ENCODE data around the gene PEAR1. TPM values are rescaled to one million over a fixed set of nuclear protein-coding genes. Genes with fewer than 3 reads are reported as not detected.

PEAR1 gene
- total RNA-seq, 1 experiment from 2014 or later: 9.8 TPM

DNA sequence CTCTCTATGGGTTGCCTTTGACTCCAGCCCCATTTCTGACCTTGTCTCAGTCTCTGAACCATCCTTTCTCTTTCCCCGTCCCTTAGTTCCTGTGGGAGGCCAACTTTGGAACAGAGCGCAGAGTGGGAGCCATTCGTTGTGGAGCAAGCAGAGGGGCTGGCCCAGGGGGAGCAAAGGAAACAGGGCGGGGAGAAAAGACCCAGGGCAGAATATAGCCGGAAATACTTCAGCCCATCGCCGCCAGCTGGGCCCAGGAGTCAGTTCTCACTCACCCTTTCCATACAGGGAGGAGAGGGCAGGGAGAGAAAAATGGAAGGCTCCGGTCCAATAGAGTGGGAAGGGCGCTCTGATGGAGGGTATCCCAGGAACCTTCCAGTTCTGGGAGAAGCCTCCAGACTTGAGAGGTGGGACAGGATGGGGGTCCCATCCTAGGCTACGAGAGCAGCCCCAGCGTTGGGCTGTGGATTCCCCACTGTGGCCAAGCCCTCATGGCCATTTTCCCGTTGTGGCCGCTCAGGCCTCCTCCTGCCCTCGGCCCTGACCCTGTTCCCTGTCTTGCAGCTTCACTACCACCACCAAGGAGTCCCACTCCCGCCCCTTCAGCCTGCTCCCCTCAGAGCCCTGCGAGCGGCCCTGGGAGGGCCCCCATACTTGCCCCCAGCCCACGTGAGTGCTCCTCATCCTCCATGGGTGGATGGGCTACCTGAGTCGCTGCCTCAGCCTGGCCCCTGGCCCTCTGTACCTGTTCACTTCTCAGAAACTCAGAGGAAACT is 10.9 kb downstream of the PEAR1 start:
- Histone ChIP-seq H3K79me2 (ENCODE audit: low read depth) (no peaks in the 10 kb centered on the region), H3K27ac (no peak overlapping the region), H4K20me1 (ENCODE audit: insufficient read depth) (no peaks in the 10 kb centered on the region), H3K4me3 (no peak overlapping the region), H3K4me2 (no peak overlapping the region), H2AFZ (no peak overlapping the region), H3K36me3 (ENCODE audit: low read depth) (no peaks in the 10 kb centered on the region), H3K9me3 (ENCODE audit: insufficient read depth, low read depth) (no peaks in the 10 kb centered on the region), H3K9me2 (ENCODE audit: insufficient read depth) (no peaks in the 10 kb centered on the region), H3F3A (ENCODE audit: insufficient read depth, low read depth) (no peaks in the 10 kb centered on the region), H3K4me1 (replicated peaks; ENCODE audit: insufficient read depth) (0 out of 2 replicates have a peak, but pooled peaks cover 10% of the 10 kb centered on the region), H3K27me3 (ENCODE audit: insufficient read depth, low read depth) (no peaks in the 10 kb centered on the region)
- no TSS peak for BruUV-seq (replicated peaks)
- no peak for TF ChIP-seq EZH2 (IDR thresholded peaks at IDR 0.05; ENCODE audit: low read depth)
- TF ChIP-seq, protein P1, sequence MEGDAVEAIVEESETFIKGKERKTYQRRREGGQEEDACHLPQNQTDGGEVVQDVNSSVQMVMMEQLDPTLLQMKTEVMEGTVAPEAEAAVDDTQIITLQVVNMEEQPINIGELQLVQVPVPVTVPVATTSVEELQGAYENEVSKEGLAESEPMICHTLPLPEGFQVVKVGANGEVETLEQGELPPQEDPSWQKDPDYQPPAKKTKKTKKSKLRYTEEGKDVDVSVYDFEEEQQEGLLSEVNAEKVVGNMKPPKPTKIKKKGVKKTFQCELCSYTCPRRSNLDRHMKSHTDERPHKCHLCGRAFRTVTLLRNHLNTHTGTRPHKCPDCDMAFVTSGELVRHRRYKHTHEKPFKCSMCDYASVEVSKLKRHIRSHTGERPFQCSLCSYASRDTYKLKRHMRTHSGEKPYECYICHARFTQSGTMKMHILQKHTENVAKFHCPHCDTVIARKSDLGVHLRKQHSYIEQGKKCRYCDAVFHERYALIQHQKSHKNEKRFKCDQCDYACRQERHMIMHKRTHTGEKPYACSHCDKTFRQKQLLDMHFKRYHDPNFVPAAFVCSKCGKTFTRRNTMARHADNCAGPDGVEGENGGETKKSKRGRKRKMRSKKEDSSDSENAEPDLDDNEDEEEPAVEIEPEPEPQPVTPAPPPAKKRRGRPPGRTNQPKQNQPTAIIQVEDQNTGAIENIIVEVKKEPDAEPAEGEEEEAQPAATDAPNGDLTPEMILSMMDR (conservative IDR thresholded peaks at IDR 0.05): no peak
- POLR2A ChIA-PET (ENCODE audit: unreplicated experiment): no interaction called here
- intact Hi-C loops (cut with micrococcal nuclease; ENCODE audit: unreplicated experiment): no loop called here
- CTCF ChIA-PET: no interaction called here
- DNase-seq: no peak

DNA sequence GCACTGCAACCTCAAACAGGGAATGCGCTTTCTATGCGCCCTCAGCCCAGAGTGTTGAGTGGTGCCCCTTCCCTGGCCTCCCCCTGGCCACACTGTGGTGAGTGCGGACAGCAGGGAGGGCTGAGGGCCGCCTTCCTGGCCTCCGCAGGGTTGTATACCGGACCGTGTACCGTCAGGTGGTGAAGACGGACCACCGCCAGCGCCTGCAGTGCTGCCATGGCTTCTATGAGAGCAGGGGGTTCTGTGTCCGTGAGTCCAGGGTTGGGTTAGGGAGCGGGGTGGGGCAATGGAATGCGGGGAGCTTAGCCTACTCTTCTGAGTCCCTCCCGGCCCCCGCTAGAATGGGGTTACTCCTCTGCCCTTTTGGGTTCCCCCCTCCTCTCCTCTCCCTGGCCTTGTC is 11.7 kb downstream of the PEAR1 start:
- Histone ChIP-seq H3K4me3 (no peak overlapping the region), H3F3A (ENCODE audit: insufficient read depth, low read depth) (no peaks in the 10 kb centered on the region), H3K4me2 (no peak overlapping the region), H3K27me3 (ENCODE audit: insufficient read depth, low read depth) (no peaks in the 10 kb centered on the region), H4K20me1 (ENCODE audit: insufficient read depth) (no peaks in the 10 kb centered on the region), H3K9me3 (ENCODE audit: insufficient read depth, low read depth) (no peaks in the 10 kb centered on the region), H3K27ac (no peak overlapping the region), H3K36me3 (ENCODE audit: low read depth) (no peaks in the 10 kb centered on the region), H3K9me2 (ENCODE audit: insufficient read depth) (no peaks in the 10 kb centered on the region), H3K4me1 (replicated peaks; ENCODE audit: insufficient read depth) (0 out of 2 replicates have a peak, but pooled peaks cover 10% of the 10 kb centered on the region), H2AFZ (no peak overlapping the region), H3K79me2 (ENCODE audit: low read depth) (no peaks in the 10 kb centered on the region)
- DNase-seq: no peak
- TF ChIP-seq, protein P1 (conservative IDR thresholded peaks at IDR 0.05): no peak
- no peak for TF ChIP-seq EZH2 (IDR thresholded peaks at IDR 0.05; ENCODE audit: low read depth)
- intact Hi-C loops (cut with micrococcal nuclease; ENCODE audit: unreplicated experiment): no loop called here
- no TSS peak for BruUV-seq (replicated peaks)
- POLR2A ChIA-PET (ENCODE audit: unreplicated experiment): no interaction called here
- CTCF ChIA-PET: no interaction called here

DNA sequence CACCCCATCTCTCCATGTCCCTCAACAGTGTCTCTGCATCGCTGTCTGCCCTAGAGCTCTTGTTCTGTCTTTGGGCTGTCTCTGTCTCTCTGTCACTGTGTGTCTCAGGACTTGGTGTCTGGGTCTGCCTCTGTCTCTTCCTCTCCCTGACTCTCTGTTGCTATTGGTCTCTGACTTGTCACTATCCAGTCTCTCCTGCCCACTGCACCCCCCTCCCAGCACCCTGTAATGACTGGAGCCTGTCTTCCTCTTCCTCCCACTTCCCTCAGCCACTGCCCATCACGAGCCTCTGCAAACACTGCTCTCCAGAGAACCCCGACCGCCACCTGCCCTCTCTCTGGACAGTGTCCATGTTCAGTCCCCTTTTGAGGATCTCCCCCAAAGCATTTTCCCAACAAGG is 12.1 kb downstream of the PEAR1 start:
- ChIA-PET POLR2A (ENCODE audit: unreplicated experiment) (no interaction called here), CTCF (no interaction called here)
- Histone ChIP-seq H3K4me3 (no peak overlapping the region), H2AFZ (no peak overlapping the region), H3K27ac (no peak overlapping the region), H3F3A (ENCODE audit: insufficient read depth, low read depth) (no peaks in the 10 kb centered on the region), H3K4me2 (no peak overlapping the region), H3K27me3 (ENCODE audit: insufficient read depth, low read depth) (no peaks in the 10 kb centered on the region), H3K36me3 (ENCODE audit: low read depth) (no peaks in the 10 kb centered on the region), H3K79me2 (ENCODE audit: low read depth) (no peaks in the 10 kb centered on the region), H3K9me2 (ENCODE audit: insufficient read depth) (no peaks in the 10 kb centered on the region), H4K20me1 (ENCODE audit: insufficient read depth) (no peaks in the 10 kb centered on the region), H3K9me3 (ENCODE audit: insufficient read depth, low read depth) (no peaks in the 10 kb centered on the region), H3K4me1 (replicated peaks; ENCODE audit: insufficient read depth) (0 out of 2 replicates have a peak, but pooled peaks cover 10% of the 10 kb centered on the region)
- no TSS peak for BruUV-seq (replicated peaks)
- TF ChIP-seq, protein P1 (conservative IDR thresholded peaks at IDR 0.05): no peak
- TF ChIP-seq EZH2 (IDR thresholded peaks at IDR 0.05; ENCODE audit: low read depth): no peak
- intact Hi-C loops (cut with micrococcal nuclease; ENCODE audit: unreplicated experiment): no loop called here
- DNase-seq: no peak
